DOHH2 (cell line): ENCODE measurements around the gene RNF144A.

Experiments
- H3F3A ChIP-seq: fragments of 200-600 bp; sonication (generic), shearing (Covaris generic); 2 replicates; pipeline ENCODE4 v1.6.0; 2016; ENCODE audit warnings: antibody characterized with exemption, mild to moderate bottlenecking; ENCODE audit not compliant: control insufficient read depth, insufficient read depth
- H3K27ac ChIP-seq: fragments of 200-600 bp; sonication (generic); 2 replicates; pipeline ENCODE4 v1.5.1; 2014; ENCODE audit warnings: low read depth, mild to moderate bottlenecking, low read length, moderate library complexity
- H3K27me3 ChIP-seq: fragments of 200-600 bp; sonication (generic); 2 replicates; pipeline ENCODE4 v1.6.1; 2014; ENCODE audit warnings: mild to moderate bottlenecking, low read length, mixed read lengths; ENCODE audit not compliant: control insufficient read depth
- H3K36me3 ChIP-seq: fragments of 200-600 bp; sonication (generic); 2 replicates; pipeline ENCODE4 v1.6.1; 2014; ENCODE audit warnings: mild to moderate bottlenecking, low read length, moderate library complexity, mixed read lengths; ENCODE audit not compliant: control insufficient read depth
- H3K4me1 ChIP-seq: fragments of 200-600 bp; sonication (generic); 2 replicates; pipeline ENCODE4 v1.6.1; 2014; ENCODE audit warnings: mild to moderate bottlenecking, low read length, mixed read lengths; ENCODE audit not compliant: control insufficient read depth
- H3K4me2 ChIP-seq: fragments of 200-600 bp; sonication (generic); 2 replicates; pipeline ENCODE4 v1.6.0; 2014; ENCODE audit warnings: mild to moderate bottlenecking, low read length, moderate library complexity
- H3K4me3 ChIP-seq: fragments of 200-600 bp; sonication (generic); 2 replicates; pipeline ENCODE4 v1.5.1; 2014; ENCODE audit warnings: mild to moderate bottlenecking, low read length, mixed read lengths
- H3K79me2 ChIP-seq: fragments of 200-600 bp; sonication (generic); 2 replicates; pipeline ENCODE4 v1.6.1; 2014; ENCODE audit warnings: mild to moderate bottlenecking, low read length, mixed read lengths; ENCODE audit not compliant: control insufficient read depth
- H3K9me2 ChIP-seq: fragments of 200-600 bp; sonication (generic); replicated peaks from 2 replicates; pipeline ENCODE4 v1.6.1; 2014; ENCODE audit warnings: mild to moderate bottlenecking, low read length, mixed read lengths; ENCODE audit not compliant: control insufficient read depth
- H3K9me3 ChIP-seq: fragments of 200-600 bp; sonication (generic); 2 replicates; pipeline ENCODE4 v1.6.1; 2014; ENCODE audit warnings: antibody characterized with exemption, low read length, mixed read lengths; ENCODE audit not compliant: control insufficient read depth, insufficient read depth
- H4K20me1 ChIP-seq: fragments of 200-600 bp; sonication (generic); 2 replicates; pipeline ENCODE4 v1.6.0; 2014; ENCODE audit warnings: low read depth, mild to moderate bottlenecking, antibody characterized with exemption, low read length, moderate library complexity; ENCODE audit not compliant: control insufficient read depth, insufficient read depth
- EZH2phosphoT487 ChIP-seq: fragments of 200-600 bp; sonication (generic); IDR thresholded peaks from 2 replicates; pipeline ENCODE4 v1.6.1; 2017; ENCODE audit warnings: borderline replicate concordance, mild to moderate bottlenecking, antibody characterized with exemption, low read length, moderate library complexity, mixed read lengths
- TF ChIP-seq, protein P1 (sequence below): fragments of 200-600 bp; sonication (generic); IDR thresholded peaks from one replicate; pipeline ENCODE4 v1.5.1; 2014; ENCODE audit warnings: antibody characterized with exemption, mild to moderate bottlenecking, low read depth, low read length; ENCODE audit not compliant: poor library complexity, severe bottlenecking

RNF144A gene

GRCh38 chr2:6881516-6881915 lies 35.7 kb upstream of the RNF144A start:
- H3K9me2 ChIP-seq = no peaks in the 10 kb centered on the region
- H3F3A ChIP-seq = no peaks in the 10 kb centered on the region
- no peaks in the 10 kb centered on the region for H4K20me1 ChIP-seq
- no peaks in the 10 kb centered on the region for H3K79me2 ChIP-seq
- no peak overlapping the region for H3K27ac ChIP-seq
- H3K4me3 ChIP-seq = no peak overlapping the region
- peaks cover 3% of the 10 kb centered on the region; the same call in 1 of the 2 replicates for H3K27me3 ChIP-seq
- peaks cover 10% of the 10 kb centered on the region for H3K4me1 ChIP-seq
- TF ChIP-seq, protein P1, sequence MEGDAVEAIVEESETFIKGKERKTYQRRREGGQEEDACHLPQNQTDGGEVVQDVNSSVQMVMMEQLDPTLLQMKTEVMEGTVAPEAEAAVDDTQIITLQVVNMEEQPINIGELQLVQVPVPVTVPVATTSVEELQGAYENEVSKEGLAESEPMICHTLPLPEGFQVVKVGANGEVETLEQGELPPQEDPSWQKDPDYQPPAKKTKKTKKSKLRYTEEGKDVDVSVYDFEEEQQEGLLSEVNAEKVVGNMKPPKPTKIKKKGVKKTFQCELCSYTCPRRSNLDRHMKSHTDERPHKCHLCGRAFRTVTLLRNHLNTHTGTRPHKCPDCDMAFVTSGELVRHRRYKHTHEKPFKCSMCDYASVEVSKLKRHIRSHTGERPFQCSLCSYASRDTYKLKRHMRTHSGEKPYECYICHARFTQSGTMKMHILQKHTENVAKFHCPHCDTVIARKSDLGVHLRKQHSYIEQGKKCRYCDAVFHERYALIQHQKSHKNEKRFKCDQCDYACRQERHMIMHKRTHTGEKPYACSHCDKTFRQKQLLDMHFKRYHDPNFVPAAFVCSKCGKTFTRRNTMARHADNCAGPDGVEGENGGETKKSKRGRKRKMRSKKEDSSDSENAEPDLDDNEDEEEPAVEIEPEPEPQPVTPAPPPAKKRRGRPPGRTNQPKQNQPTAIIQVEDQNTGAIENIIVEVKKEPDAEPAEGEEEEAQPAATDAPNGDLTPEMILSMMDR = no peak
- TF ChIP-seq EZH2phosphoT487 = no peak
- H3K36me3 ChIP-seq = no peaks in the 10 kb centered on the region
- H3K9me3 ChIP-seq = no peaks in the 10 kb centered on the region
- H3K4me2 ChIP-seq = no peak overlapping the region

GRCh38 chr2:6883448-6884122 lies 33.6 kb upstream of the RNF144A start:
- Histone ChIP-seq H3K27ac (no peak overlapping the region), H3K36me3 (no peaks in the 10 kb centered on the region), H3K9me2 (no peaks in the 10 kb centered on the region), H3K27me3 (peaks cover 3% of the 10 kb centered on the region; the same call in 1 of the 2 replicates), H3K4me2 (no peak overlapping the region), H3K4me1 (no peaks in the 10 kb centered on the region), H3F3A (no peaks in the 10 kb centered on the region), H3K4me3 (no peak overlapping the region), H3K9me3 (no peaks in the 10 kb centered on the region), H3K79me2 (no peaks in the 10 kb centered on the region), H4K20me1 (no peaks in the 10 kb centered on the region)
- TF ChIP-seq EZH2phosphoT487 = no peak

DNA sequence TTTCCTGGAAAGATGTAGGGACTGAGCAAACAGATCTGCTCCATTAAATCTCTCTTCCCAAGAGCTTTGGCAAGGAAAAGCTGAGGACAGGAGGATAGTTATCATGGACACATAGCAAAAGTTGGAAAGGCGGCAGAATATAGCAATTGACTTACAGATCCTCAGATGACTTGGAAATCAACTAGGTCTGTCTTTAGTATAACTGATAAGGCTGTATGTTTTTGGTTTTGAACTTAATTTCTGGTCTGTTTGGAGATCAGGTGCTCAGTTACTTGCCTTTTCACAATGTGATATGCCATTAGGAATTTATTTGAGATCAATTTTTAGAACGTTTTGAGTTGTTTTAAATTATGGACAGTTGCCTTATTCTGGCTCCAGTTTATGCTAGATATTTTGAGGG lies 31.7 kb upstream of the RNF144A start:
- H3K9me2 ChIP-seq = no peaks in the 10 kb centered on the region
- no peaks in the 10 kb centered on the region for H3K4me1 ChIP-seq
- no peak overlapping the region for H3K27ac ChIP-seq
- no peak overlapping the region for H3K4me2 ChIP-seq
- H3K9me3 ChIP-seq = no peaks in the 10 kb centered on the region
- H3K4me3 ChIP-seq = no peak overlapping the region
- H3K79me2 ChIP-seq = no peaks in the 10 kb centered on the region
- no peaks in the 10 kb centered on the region for H3K27me3 ChIP-seq
- no peaks in the 10 kb centered on the region for H4K20me1 ChIP-seq
- H3K36me3 ChIP-seq = no peaks in the 10 kb centered on the region
- no peak for TF ChIP-seq EZH2phosphoT487
- TF ChIP-seq, protein P1 = no peak
- H3F3A ChIP-seq = no peaks in the 10 kb centered on the region

DNA sequence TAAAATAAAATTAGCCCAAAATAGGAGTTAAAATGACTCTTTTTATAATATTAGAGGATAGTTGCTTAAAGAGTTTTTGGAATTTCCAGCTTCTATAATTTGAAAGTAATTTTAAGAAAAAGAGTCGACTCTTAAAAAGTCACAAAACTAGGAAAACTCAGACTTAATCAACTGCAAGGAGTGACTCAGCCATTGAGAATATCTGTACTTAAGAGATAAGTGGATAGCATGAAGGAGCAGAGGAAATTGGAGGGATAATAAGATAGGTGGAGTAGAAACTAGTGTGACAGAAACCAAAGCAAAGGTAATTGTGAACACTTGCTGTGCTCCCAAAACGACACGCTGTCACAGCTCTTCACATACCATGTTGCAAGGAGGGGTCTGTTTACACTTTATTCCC lies 31.2 kb upstream of the RNF144A start:
- Histone ChIP-seq H3F3A (no peaks in the 10 kb centered on the region), H3K9me2 (no peaks in the 10 kb centered on the region), H3K79me2 (no peaks in the 10 kb centered on the region), H4K20me1 (no peaks in the 10 kb centered on the region), H3K27ac (no peak overlapping the region), H3K4me2 (no peak overlapping the region), H3K36me3 (no peaks in the 10 kb centered on the region), H3K9me3 (no peaks in the 10 kb centered on the region), H3K4me1 (no peaks in the 10 kb centered on the region), H3K27me3 (no peaks in the 10 kb centered on the region), H3K4me3 (no peak overlapping the region)
- no peak for TF ChIP-seq EZH2phosphoT487
- TF ChIP-seq, protein P1 = no peak
